AG04450 (cell line): Measurements from ENCODE around the gene CLCA4. TPM values are rescaled to one million over a fixed set of nuclear protein-coding genes. Genes with fewer than 3 reads are reported as not detected.

Source experiments
- CTCF ChIA-PET: fragments of 300-600, 350-600 bp; formaldehyde crosslinking; extraction: SDS; loops from one replicate; lab custom pipeline; 2022; ENCODE audit warnings: antibody characterized with exemption, inconsistent platforms; lab: Charles Lee
- POLR2A ChIA-PET: fragments of 350-600 bp; formaldehyde crosslinking; extraction: SDS; loops from one replicate; lab custom pipeline; 2021; ENCODE audit warnings: antibody characterized with exemption, inconsistent platforms; lab: Yijun Ruan, JAX
- DNase-seq: peaks from one replicate; pipeline ENCODE4 v3.0.0-alpha.2; 2011; ENCODE audit warnings: low read depth, low spot score
- H3K27ac ChIP-seq: one replicate; pipeline ENCODE4 v1.5.1; 2012; ENCODE audit warnings: low read depth, low read length, control low read depth
- H3K27me3 ChIP-seq: one replicate; pipeline ENCODE4 v1.6.0; 2012; ENCODE audit warnings: low read length; ENCODE audit not compliant: control insufficient read depth, insufficient read depth
- H3K4me3 ChIP-seq: 2 replicates; pipeline ENCODE4 v1.5.1; 2011; ENCODE audit warnings: mild to moderate bottlenecking, low read depth, low read length, control low read depth
- H3K9me3 ChIP-seq: 2 replicates; pipeline ENCODE4 v1.5.1; 2012; ENCODE audit warnings: low read length; ENCODE audit not compliant: control insufficient read depth, insufficient read depth
- CTCF ChIP-seq: IDR thresholded peaks from 2 replicates; pipeline ENCODE4 v1.5.1; 2011; ENCODE audit warnings: low read depth, low read length, control low read depth, inconsistent platforms
- polyA plus RNA-seq: library from polyadenylated mRNA; depleted of rRNA; stranded (reverse); fragments of >200 nt; gene quantifications from 2 replicates; pipeline ENCODE4 v1.2.3, GENCODE V29; 2011

CLCA4 gene
- polyA plus RNA-seq, 1 experiment: not detected

- Histone ChIP-seq H3K4me3 (no peak overlapping the region), H3K27me3 (no peaks in the 10 kb centered on the region), H3K27ac (no peak overlapping the region), H3K9me3 (no peaks in the 10 kb centered on the region)
- TF ChIP-seq CTCF: no peak
- no peak for DNase-seq
- CTCF ChIA-PET: no interaction called here
- POLR2A ChIA-PET: no interaction called here
Measured at GRCh38 chr1:86582161-86582560, 35.3 kb downstream of the CLCA4 start.

- no peaks in the 10 kb centered on the region for H3K9me3 ChIP-seq
Measured at GRCh38 chr1:86583032-86583431, 36.2 kb downstream of the CLCA4 start.

GRCh38 chr1:86583593-86583992 is 36.7 kb downstream of the CLCA4 start:
- ChIA-PET CTCF (no interaction called here), POLR2A (no interaction called here)
- no peak for DNase-seq
- H3K27me3 ChIP-seq: no peaks in the 10 kb centered on the region
- no peak overlapping the region for H3K27ac ChIP-seq
- H3K4me3 ChIP-seq: no peak overlapping the region
- TF ChIP-seq CTCF: no peak
- no peaks in the 10 kb centered on the region for H3K9me3 ChIP-seq

More at GRCh38 chr1:86583032-86583431, 36.2 kb downstream of the CLCA4 start:
- H3K4me3 ChIP-seq: no peak overlapping the region
- POLR2A ChIA-PET: no interaction called here
- CTCF ChIA-PET: no interaction called here
- no peak for DNase-seq
- no peak overlapping the region for H3K27ac ChIP-seq
- no peak for TF ChIP-seq CTCF
- H3K27me3 ChIP-seq: no peaks in the 10 kb centered on the region

GRCh38 chr1:86594284-86594770 is 47.4 kb downstream of the CLCA4 start:
- Histone ChIP-seq H3K9me3 (no peaks in the 10 kb centered on the region), H3K4me3 (no peak overlapping the region), H3K27me3 (no peaks in the 10 kb centered on the region), H3K27ac (no peak overlapping the region)
- DNase-seq: no peak
- POLR2A ChIA-PET: no interaction called here
- CTCF ChIA-PET: no interaction called here
- no peak for TF ChIP-seq CTCF

GRCh38 chr1:86596224-86596623 is 49.3 kb downstream of the CLCA4 start:
- no peak for DNase-seq
- no peaks in the 10 kb centered on the region for H3K9me3 ChIP-seq
- H3K27me3 ChIP-seq: no peaks in the 10 kb centered on the region
- no peak overlapping the region for H3K27ac ChIP-seq
- ChIA-PET POLR2A (no interaction called here), CTCF (no interaction called here)
- H3K4me3 ChIP-seq: no peak overlapping the region
- no peak for TF ChIP-seq CTCF
